Measurements from ENCODE around the gene PLB1.

PLB1 gene

GRCh38 chr2:28668106-28668814 is 172.4 kb downstream of the PLB1 start:
- no peak for DNase-seq (ENCODE audit: low read depth)

- DNase-seq (ENCODE audit: low read depth): no peak
These were observed 173.0 kb downstream of the PLB1 start for GRCh38 chr2:28668880-28669279.

GRCh38 chr2:28670856-28671255 is 175.0 kb downstream of the PLB1 start:
- no peak for DNase-seq (ENCODE audit: low read depth)

GRCh38 chr2:28673338-28673737 is 177.5 kb downstream of the PLB1 start:
- DNase-seq (ENCODE audit: low read depth): no peak

GRCh38 chr2:28674062-28674712 is 178.3 kb downstream of the PLB1 start:
- no peak for DNase-seq (ENCODE audit: low read depth)

GRCh38 chr2:28674713-28675068 is 178.8 kb downstream of the PLB1 start:
- DNase-seq (ENCODE audit: low read depth): no peak

GRCh38 chr2:28676152-28676835 is 180.4 kb downstream of the PLB1 start:
- DNase-seq (ENCODE audit: low read depth): no peak

GRCh38 chr2:28678175-28678855 is 182.5 kb downstream of the PLB1 start:
- DNase-seq (ENCODE audit: low read depth): no peak

GRCh38 chr2:28678944-28679343 is 183.1 kb downstream of the PLB1 start:
- DNase-seq (ENCODE audit: low read depth): no peak

GRCh38 chr2:28680657-28681056 is 184.8 kb downstream of the PLB1 start:
- no peak for DNase-seq (ENCODE audit: low read depth)

- DNase-seq (ENCODE audit: low read depth): peak; percentile 52
These were observed 185.3 kb downstream of the PLB1 start for GRCh38 chr2:28681158-28681571.

GRCh38 chr2:28681606-28682005 is 185.7 kb downstream of the PLB1 start:
- DNase-seq (ENCODE audit: low read depth): no peak

- DNase-seq (ENCODE audit: low read depth): no peak
These were observed 187.3 kb downstream of the PLB1 start for GRCh38 chr2:28683100-28683706.

- no peak for DNase-seq (ENCODE audit: low read depth)
These were observed 188.4 kb downstream of the PLB1 start for GRCh38 chr2:28684142-28684858.

GRCh38 chr2:28687171-28687570 is 191.3 kb downstream of the PLB1 start:
- no peak for DNase-seq (ENCODE audit: low read depth)

- no peak for DNase-seq (ENCODE audit: low read depth)
These were observed 192.0 kb downstream of the PLB1 start for GRCh38 chr2:28687640-28688385.

GRCh38 chr2:28688818-28689217 is 193.0 kb downstream of the PLB1 start:
- no peak for DNase-seq (ENCODE audit: low read depth)

GRCh38 chr2:28689771-28690170 is 193.9 kb downstream of the PLB1 start:
- DNase-seq (ENCODE audit: low read depth): no peak

- DNase-seq (ENCODE audit: low read depth): no peak
These were observed 196.6 kb downstream of the PLB1 start for GRCh38 chr2:28692411-28692810.

GRCh38 chr2:28693223-28693622 is 197.4 kb downstream of the PLB1 start:
- no peak for DNase-seq (ENCODE audit: low read depth)

Measured in activated gamma-delta T cell treated with anti-CD3 and anti-CD28 coated beads, Interleukin-2, amount 50 U/mL, for 16 hours (primary cell).